ENCODE measurements around the gene CYFIP1.

Gene CYFIP1

DNA sequence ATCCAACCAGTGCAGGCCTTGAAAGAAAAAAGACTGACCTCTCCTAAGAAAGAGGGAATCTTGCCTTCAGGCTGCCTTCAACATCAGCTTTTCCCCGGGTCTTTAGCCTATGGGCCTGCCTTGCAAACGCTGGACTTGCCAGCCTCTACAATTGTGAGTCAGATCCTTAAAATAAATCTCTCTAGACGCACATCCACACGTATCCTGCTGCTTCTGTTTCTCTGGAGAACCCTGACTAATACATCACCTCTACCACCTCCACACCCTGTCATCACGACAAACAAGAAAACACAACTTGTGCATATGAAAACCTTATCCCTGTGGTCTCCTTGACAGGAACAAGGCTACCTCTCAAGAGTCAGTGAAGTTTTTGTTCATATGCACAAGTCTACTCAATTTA, 11.8 kb downstream of the CYFIP1 start:
- DNase-seq (ENCODE audit: low spot score), result peak; percentile 73
- FAIRE-seq, result no peak

DNA sequence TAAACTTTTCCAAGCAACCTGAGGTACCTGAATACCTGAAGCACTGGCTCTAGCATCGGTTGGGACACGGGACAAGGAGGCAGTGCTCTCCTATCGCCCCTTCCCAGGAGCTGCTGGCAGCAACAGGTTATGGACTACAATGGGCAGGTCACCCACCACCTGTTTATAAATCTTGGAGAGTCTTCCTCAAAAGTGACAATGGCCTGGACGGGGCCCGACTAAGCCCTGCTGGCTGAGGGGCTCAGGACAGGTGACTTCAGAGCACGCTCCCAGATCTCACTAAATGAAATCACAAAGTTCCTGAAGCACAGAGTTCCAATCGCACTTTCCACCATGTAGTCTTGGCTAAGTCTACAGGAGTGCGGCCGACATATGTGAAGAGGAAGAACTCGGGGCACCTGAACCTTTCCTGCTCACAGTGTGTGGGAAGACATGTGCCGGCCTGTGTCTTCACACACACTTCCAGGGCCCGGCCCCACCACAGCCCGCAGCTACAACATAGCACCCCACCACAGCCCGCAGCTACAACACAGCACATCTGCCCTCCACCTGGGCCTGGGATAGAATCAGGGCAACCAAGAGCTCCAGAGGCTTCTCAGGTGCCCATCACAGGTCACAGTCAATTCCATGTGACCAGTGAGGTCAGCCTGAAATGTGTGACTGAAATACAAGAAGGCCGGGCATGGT, 12.9 kb downstream of the CYFIP1 start:
- no peak for DNase-seq (ENCODE audit: low spot score)

DNA sequence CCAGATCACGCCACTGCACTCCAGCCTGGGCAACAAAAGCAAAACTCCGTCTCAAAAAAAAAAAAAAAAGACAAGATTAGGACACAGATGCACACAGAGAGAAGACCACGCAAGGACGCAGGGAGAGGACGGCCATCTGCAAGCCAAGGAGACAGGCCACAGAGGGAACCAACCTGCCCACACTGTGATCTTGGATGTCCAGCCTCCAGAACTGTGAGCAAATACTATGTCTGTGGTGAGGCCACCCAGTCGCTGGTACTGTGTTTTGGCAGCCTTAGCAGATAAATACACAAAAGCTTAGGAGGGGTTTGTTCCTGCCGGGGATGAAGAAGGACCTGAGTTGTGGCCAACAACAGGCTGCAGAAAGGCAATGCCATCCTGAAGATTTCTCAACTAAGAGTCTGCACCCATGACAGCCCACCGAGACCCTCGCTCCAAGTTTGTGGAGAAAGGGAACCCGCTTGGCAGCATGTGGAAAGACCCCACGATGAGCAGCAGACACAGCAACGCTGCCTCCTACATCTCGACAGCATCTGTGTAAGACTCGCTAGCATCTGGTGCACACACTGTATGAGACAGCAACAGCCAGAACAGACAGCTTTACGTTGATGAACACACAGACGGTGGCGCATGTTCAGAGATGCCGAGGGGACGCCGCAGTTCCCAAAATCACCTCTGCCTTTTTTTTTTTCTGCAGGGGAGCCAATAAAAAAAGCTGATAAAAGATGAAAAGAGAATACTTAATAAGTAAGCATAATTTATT, 13.7 kb downstream of the CYFIP1 start:
- no peak for FAIRE-seq

More for the DNA sequence above, 12.9 kb downstream of the CYFIP1 start:
- no peak for FAIRE-seq

DNA sequence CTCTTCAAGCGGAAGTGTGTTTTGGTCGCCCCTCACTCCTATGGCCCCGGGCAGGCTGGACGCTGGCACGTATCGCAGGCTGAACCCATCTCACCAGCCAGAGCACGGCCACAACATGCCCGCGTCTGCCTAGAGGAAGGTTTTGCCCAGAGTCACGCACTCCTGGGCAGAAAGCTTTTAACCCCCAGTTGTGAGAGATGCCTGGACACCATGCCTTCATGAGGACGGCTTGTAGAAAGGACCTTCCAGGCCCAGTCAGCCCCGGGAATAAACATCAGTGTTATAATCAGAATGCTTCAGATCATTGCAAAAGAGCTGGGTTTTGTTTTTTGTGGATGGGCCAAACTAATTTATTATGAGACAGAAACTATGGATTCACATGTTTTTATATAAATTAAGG, 16.5 kb downstream of the CYFIP1 start:
- FAIRE-seq (no peak), DNase-seq (ENCODE audit: low spot score) (no peak)

More for the DNA sequence above, 13.7 kb downstream of the CYFIP1 start:
- no peak for DNase-seq (ENCODE audit: low spot score)

DNA sequence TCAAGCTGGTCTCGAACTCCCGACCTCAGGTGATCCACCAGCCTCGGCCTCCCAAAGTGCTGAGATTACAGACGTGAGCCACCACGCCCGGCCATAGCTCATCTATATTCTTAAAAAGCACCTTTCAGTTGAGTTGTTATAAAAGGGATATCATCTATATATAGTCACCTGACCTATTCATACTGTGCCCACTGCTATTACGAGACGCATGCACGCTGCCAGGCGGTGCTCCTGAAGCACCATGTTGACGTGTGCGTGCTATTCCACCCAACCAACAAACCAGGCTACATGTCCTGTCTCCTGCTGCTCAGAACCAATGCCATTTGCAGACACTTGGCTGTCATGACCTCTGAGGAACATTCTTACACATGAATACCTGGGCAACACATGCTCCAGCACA, 17.6 kb downstream of the CYFIP1 start:
- no peak for FAIRE-seq
- DNase-seq (ENCODE audit: low spot score), result no peak

DNA sequence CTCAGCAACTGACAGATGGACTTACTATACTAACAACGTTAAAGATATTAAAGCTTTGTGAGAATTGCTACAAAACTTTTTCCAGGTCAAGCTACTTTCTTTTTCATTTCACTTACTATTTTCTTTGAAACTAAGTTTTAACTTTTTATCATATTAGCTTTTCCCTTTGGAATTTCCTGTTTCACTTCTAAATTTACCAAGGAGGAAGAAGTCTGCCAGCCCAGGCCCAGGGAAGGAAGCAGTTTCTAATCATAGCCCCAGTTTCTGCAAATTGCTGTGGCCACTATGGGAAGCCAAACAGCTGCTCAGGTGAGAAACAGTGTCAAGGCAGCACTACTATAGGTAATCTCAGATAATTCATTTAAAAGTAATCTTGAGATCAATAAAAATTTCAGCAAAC, 18.4 kb downstream of the CYFIP1 start:
- FAIRE-seq, result no peak
- DNase-seq (ENCODE audit: low spot score), result no peak

DNA sequence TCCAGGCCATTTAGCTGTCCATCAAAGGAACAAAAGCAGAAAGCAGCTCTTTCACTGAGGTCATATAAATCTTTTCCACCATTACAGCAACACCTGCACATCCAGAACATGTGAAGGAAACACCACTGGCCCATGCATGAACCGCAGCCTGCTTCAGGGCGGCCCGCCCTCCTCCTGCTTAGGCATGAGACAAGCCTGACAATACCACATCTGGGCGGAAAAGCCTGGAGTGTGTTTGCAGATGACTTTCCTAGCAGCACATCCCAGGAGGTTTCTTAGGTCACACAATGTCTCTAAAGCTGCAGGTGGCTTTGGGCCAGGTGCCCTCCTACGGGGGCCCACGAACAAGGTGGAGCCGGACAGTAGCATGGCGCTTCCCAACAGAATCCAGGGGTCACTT, 19.6 kb downstream of the CYFIP1 start:
- no peak for FAIRE-seq
- no peak for DNase-seq (ENCODE audit: low spot score)

DNA sequence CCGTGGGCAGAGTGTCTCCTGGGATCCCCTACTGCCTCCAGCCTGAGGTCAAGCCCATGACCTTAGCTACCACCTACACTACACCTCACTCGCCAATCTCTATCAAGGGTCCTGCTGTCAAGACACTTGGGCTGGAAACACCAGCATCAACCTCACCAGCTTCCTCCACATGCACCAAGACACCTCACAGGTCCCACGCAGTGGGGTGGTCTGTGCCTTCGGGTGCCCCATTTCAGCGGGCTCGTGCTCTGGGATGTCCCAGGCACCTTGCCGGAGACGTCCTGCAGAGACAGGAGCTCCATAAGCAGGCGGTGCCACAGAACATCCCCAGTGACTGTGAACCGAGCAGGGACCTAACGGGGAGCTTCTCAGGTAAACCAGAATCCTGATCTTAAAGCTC, 20.0 kb downstream of the CYFIP1 start:
- DNase-seq (ENCODE audit: low spot score) (no peak), FAIRE-seq (no peak)

DNA sequence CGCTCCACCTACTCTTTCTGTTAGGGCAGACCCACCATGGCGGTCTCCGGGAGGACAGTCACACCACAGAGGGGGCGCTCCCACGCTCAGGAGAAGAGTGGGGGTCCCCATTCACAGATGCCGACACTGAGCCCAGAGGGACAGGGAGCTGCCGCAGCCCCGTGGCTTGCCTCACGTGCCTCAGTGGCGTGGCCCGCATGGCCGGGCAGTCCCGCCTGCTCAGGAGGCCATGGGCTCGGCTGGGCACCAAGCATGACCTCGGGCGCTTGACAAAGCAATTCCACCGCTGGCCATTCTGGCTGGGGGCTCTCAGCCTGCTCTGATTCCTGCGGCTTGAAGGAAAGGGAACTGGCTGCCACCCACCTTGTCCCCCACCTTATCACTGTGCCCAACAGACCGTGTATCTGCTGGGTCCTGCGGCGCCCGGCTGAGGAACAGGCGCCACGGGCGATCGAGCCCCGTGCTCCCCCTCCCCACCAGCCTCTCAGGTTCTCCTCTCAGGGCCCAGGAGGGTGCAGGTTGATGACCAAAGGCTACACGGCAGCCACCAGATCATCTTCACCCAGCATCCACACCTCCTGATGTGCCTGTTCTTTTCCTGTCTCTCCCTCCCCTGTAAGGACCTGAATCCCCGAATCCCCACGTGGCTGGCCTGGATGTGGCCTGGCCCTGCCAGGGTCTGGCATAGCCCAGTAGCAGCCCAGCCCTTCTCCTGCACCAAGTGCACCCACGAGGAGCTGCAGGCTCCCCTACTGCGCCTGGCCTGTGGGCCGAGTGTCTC, 20.7 kb downstream of the CYFIP1 start:
- DNase-seq (ENCODE audit: low spot score), result no peak
- no peak for FAIRE-seq

DNA sequence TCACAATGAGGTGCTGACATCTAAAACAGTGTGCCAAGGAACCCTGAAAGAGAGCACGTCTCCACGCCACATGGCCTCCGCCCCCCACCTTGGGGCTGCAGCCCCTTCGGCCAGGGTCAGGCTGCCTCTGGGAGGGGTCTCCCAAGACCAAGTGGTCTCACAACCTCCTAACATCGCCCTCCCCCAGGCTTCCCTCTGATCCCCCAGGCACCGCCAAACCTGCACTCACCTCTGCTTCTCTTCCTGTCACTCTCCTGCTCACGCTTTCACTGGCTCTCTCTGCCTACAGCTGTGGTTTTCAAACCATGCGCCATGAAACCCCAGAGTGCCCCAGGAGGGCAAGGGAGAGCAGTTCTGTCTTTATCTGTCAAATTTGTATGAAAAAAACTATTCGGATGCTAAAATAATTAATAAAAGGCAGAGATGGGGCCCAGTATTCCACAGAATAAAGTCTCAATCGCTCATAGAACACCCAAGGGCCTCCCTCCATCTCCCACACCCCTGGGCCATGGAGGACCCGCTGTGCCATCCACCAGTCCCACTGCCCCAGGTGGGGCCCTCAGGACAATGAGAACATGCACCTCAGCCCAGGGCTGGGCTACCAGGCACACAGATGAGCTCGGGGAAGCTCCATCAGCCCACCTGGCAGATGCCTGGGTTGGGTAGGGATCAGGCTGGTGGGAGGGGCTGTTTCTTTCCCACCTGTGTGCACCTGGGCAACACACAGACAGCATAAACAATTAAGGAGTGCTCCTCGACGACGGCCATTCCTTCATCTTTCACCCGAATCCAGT, 21.5 kb downstream of the CYFIP1 start:
- DNase-seq (ENCODE audit: low spot score) (no peak), FAIRE-seq (no peak)

DNA sequence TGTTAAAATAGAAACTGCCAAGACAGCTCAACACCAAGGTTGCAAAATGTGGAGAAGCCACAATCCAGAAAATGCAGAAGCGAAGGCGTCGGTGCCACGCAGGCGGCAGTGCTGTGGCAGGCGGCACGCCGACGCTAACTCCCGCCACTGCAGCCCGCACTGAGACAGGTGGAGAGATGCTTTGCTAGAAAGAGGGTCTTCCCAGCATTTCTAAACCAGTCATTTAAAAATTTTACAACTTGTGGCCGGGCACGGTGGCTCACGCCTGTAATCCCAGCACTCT, 23.2 kb downstream of the CYFIP1 start:
- FAIRE-seq (no peak), DNase-seq (ENCODE audit: low spot score) (no peak)

DNA sequence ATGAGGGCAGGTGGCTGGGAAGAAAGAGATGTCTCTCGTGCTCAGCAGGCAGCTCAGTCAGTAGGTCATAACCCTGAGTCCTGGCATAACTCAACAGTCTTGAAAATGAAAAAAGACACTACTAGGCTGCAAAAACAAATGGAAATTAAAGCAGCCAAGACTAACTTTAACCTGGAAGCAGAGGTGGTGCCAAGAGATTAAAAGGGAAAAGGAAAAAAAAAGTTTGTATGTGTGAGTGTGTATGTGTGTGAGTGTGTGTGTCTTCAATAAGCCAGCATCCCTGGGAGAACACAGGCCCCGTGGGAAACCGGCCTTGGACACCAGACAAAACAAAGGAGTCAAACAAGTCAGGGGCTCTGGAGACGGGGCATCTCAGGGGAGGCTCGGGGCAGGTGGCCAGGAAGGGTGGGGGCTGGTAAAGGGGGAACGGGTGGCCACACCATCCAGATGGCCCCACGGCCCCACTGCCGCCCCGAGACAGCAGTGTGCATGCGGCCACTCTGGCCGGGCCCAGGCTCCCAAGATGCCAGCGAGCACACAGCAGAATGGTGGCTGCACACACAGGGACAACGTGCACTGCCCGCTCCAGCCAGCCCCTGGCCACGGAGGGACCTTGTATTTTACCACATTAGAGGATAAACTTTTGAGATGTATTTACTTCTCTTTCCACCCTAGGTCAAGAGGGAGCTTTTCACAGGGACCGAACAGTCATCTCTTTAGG, 23.8 kb downstream of the CYFIP1 start:
- FAIRE-seq, result no peak
- no peak for DNase-seq (ENCODE audit: low spot score)

DNA sequence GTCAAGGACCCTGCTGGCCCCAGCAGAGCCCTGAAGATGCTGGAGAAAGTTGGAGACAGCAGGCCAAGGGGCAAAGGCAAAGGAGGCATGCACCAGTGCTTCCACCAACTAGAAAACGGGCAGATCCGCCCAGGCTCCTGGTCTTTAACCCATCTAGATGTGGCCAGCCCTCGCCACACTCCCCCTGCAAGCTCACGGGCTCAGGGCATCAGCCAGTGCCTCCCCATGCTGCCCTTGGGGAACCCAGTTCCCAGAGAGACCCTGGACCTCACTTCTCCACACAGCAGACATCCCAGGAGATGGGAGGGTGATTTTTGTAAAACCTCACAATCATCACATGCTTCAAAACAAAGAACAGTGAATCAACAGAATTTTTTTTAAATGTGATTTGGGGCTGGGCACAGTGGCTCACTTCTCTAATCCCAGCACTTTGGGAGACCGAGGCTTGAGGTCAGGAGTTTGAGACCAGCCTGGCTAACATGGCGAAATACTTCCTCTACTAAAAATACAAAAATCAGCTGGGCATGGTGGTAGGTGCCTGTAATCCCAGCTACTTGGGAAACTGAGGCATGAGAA, 24.5 kb downstream of the CYFIP1 start:
- FAIRE-seq (no peak), DNase-seq (ENCODE audit: low spot score) (no peak)

DNA sequence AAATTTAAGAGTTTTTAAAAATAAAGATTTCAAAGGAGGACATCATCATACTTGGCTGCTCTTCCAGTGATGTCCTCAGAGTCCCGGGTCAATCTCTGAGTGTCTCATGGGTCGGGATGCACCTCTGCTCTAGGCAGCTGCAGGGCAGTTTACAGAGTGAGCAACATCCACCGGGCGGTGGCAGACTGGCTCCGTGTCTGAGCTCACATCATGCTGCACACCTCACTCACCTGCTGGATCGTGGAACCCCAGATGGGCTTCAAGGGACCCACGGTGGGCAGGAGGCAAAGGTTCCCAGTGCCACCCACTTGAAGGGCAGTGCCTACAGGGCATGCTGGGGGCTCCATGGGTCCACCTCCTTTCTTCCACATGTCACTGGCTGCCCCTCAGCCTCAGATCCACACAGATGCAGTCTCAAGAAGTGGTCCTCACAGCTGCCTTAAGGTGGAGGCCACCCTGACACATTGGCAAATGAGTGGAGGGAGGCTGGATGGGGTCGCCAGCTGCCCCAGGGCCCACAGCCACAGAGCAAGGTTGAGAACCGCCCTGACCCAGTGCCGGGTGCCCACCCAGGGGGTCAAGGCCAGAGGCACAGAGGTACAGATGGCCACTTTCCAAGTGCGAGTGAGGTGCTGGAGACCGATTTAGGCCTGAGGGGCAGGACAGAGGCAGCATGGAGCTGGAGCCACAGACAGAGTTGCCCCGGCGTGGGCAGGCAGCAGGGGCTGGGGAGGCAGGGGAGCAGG, 25.2 kb downstream of the CYFIP1 start:
- no peak for DNase-seq (ENCODE audit: low spot score)
- no peak for FAIRE-seq

DNA sequence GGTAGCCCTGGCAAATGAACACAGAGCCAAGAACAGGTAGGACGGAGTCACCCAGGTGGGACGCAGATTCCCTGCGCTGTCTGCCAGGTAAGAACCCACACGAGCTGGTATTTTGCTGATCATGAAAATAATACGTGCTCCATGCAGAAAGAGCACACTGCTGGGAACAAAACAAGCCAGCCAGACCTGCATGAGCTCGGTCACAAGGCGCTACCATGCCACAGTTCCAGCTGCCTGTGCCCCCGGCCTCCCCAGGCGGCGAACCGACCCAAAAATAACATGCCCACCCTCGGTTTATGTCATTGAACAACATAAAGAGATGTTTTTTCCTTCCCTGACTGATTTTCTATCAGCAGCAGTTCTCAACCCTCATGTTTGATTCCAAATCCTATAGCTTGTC, 25.8 kb downstream of the CYFIP1 start:
- FAIRE-seq, result no peak

DNA sequence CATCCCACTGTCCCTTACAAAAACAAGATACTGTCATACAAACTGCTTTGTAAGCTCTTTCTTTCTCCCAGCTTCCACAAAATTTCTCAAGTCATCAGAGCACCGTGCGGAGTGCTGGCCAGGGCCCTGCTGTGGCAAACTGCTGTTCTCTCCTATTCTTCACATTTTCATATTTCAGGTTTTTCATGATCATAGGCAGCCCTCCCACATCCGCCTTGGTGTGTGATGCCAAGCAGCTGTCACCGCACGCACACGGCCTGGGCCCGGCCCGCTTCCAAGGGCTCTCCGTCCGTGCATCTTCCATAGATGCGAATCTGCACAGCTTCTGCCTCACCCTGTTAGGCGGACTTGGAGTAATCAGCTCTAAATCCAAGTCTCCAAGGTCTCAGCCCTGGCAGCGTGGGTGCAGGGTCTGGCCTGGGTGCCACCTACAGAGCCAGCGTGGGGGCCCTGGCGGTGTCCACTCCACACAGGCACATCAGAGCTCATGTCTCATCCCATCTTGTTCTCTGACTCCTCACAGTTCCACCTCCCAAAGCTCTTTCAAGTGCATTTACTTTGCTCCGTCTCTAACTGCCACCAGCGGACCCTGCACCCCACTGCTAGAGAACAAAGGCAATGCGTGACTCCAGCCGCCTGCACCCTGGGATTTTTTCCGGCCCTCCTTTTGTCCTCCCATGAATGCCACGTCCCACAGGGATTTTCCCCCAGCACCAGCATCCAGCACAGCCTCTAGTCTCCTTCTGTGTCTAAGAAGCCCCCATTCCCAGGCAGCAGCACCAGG, 27.2 kb downstream of the CYFIP1 start:
- FAIRE-seq, result no peak

More for the DNA sequence above, 25.8 kb downstream of the CYFIP1 start:
- no peak for DNase-seq (ENCODE audit: low spot score)

DNA sequence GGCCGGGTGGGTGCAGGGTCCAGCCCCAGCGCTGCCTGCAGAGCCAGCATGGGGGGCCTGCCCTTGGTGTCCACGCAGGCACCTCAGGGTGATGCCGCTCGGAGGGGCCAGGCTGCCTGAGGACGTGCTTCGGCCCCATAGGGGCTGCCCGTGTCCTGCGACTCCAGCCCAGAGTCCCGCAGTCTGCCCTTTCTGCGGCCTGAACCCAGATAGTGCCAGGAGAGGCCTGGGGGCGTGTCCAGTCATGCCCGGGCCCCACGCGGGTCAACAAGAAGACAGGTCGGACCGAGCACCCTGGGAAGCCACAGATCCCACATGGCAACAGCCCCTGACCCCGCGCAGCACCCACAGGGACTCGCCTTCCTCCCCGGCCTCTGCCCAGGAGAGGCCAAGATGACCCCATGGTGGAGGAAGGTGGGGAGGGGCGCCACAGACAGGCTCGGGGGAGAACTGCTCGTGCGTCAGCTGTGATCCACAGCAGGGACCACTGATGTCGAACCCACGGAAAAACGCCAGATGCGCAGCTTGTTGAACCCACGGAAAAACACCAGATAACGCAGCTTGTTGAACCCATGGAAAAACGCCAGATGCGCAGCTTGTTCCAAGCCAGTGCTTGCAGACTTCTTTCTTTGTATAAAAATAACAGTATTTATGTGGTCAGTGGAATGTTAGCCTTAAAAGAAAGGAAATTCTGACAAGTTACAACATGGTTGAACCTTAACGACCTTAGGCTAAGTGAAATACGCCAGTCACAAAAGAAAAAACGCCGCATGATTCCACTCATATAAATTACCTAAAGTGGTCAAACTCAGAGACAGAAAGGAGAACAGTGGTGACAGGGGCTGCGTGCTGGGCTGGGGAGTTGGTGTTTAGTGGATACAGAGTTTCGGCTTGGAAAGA, 28.5 kb downstream of the CYFIP1 start:
- DNase-seq (ENCODE audit: low spot score) (no peak), FAIRE-seq (no peak)

More for the DNA sequence above, 27.2 kb downstream of the CYFIP1 start:
- DNase-seq (ENCODE audit: low spot score), result no peak

DNA sequence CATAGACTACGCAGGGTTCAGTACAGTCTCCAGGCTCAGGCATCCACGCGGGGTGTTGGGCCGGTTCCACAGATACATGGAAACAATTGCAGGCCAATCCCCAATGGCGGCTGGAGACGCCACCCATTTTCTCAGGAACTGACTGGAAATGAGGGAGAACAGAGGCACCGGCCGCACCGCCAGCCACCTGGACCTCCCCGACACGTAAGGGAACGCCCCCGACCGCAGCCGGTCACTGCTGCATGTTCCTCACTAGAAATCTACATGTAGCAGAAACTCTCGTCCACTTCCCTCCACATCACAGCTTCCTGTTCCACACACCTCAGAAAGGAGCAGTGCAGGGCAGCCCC, 29.2 kb downstream of the CYFIP1 start:
- no peak for DNase-seq (ENCODE audit: low spot score)
- FAIRE-seq, result no peak
